GM23248 (cell line): ENCODE data around the gene MVB12B. TPM values are rescaled to one million over a fixed set of nuclear protein-coding genes. Genes with fewer than 3 reads are reported as not detected.

Experiments
- DNase-seq: peaks from one replicate; pipeline ENCODE4 v3.0.0-alpha.2; 2015
- H2AFZ ChIP-seq: fragments of 200-600 bp; sonication (generic); 2 replicates; pipeline ENCODE4 v1.6.1; 2016; ENCODE audit warnings: antibody characterized with exemption
- H3F3A ChIP-seq: fragments of 200-600 bp; sonication (generic); 2 replicates; pipeline ENCODE4 v1.6.1; 2016; ENCODE audit warnings: mild to moderate bottlenecking, antibody characterized with exemption, mixed run types; ENCODE audit not compliant: insufficient read depth
- H3K27ac ChIP-seq: fragments of 200-600 bp; sonication (generic); 2 replicates; pipeline ENCODE4 v1.5.1; 2016; ENCODE audit warnings: mild to moderate bottlenecking
- H3K27me3 ChIP-seq: fragments of 200-600 bp; sonication (generic); replicated peaks from 2 replicates; pipeline ENCODE4 v1.6.1; 2016; ENCODE audit warnings: mild to moderate bottlenecking; ENCODE audit not compliant: insufficient read depth
- H3K36me3 ChIP-seq: fragments of 200-600 bp; sonication (generic); 2 replicates; pipeline ENCODE4 v1.6.1; 2016; ENCODE audit warnings: low read depth, mild to moderate bottlenecking
- H3K4me1 ChIP-seq: fragments of 200-600 bp; sonication (generic); 2 replicates; pipeline ENCODE4 v1.6.1; 2016; ENCODE audit warnings: mild to moderate bottlenecking; ENCODE audit not compliant: insufficient read depth
- H3K4me2 ChIP-seq: fragments of 200-600 bp; sonication (generic); one replicate; pipeline ENCODE4 v1.6.1; 2016; ENCODE audit warnings: mild to moderate bottlenecking; ENCODE audit not compliant: unreplicated experiment
- H3K4me3 ChIP-seq: fragments of 200-600 bp; sonication (generic); 2 replicates; pipeline ENCODE4 v1.5.1; 2016; ENCODE audit warnings: mild to moderate bottlenecking
- H3K79me2 ChIP-seq: fragments of 200-600 bp; sonication (generic); 2 replicates; pipeline ENCODE4 v1.6.1; 2016; ENCODE audit warnings: mild to moderate bottlenecking; ENCODE audit not compliant: insufficient read depth
- H3K9ac ChIP-seq: fragments of 200-600 bp; sonication (generic); 2 replicates; pipeline ENCODE4 v1.6.1; 2016; ENCODE audit warnings: mild to moderate bottlenecking
- H3K9me2 ChIP-seq: fragments of 200-600 bp; sonication (generic); 2 replicates; pipeline ENCODE4 v1.6.1; 2016; ENCODE audit warnings: mixed run types, mild to moderate bottlenecking, moderate library complexity; ENCODE audit not compliant: insufficient read depth
- H3K9me3 ChIP-seq: fragments of 200-600 bp; sonication (generic); one replicate; pipeline ENCODE4 v1.6.1; 2017; ENCODE audit warnings: low read depth
- H4K20me1 ChIP-seq: fragments of 200-600 bp; sonication (generic); 2 replicates; pipeline ENCODE4 v1.6.0; 2016; ENCODE audit not compliant: insufficient read depth
- EZH2 ChIP-seq: fragments of 200-600 bp; sonication (generic); IDR thresholded peaks from 2 replicates; pipeline ENCODE4 v1.6.1; 2018; ENCODE audit warnings: antibody characterized with exemption, mild to moderate bottlenecking; ENCODE audit not compliant: insufficient read depth, poor library complexity, severe bottlenecking
- EZH2phosphoT487 ChIP-seq: fragments of 200-600 bp; sonication (generic); IDR thresholded peaks from 2 replicates; pipeline ENCODE4 v1.6.1; 2018; ENCODE audit warnings: antibody characterized with exemption, moderate library complexity, mild to moderate bottlenecking, low read depth; ENCODE audit not compliant: insufficient read depth
- WGBS, 2 experiments: methylation state at CpG; one replicate each; pipeline ENCODE4 v1.1.6; 2015 to 2017; ENCODE audit warnings: low lambda C conversion rate in 2 of 2, low coverage in 1 of 2; ENCODE audit errors: missing lambda C conversion rate in 2 of 2; 5-methylcytosine and 5-hydroxymethylcytosine counted together
- in situ Hi-C: fragments of 300-500 bp; cut with MboI; formaldehyde crosslinking; loops from 2 replicates; pipeline ENCODE4 v1.15.0; 2020
- polyA plus RNA-seq: library from polyadenylated mRNA; unstranded; fragments of >200 nt; fragmentation: Nextera tagmentation; extraction: Ambion mirVana; gene quantifications from 2 replicates; pipeline ENCODE4 v1.2.1, GENCODE V29; 2016
- total RNA-seq: library from RNA; depleted of rRNA; stranded (reverse); fragments of >200 nt; shearing (Covaris generic); gene quantifications from 2 replicates; pipeline ENCODE4 v1.2.3, GENCODE V29; 2014

The MVB12B gene
- total and polyA plus RNA-seq, 2 experiments from 2014 or later = 2.4 to 5.5 TPM

DNA sequence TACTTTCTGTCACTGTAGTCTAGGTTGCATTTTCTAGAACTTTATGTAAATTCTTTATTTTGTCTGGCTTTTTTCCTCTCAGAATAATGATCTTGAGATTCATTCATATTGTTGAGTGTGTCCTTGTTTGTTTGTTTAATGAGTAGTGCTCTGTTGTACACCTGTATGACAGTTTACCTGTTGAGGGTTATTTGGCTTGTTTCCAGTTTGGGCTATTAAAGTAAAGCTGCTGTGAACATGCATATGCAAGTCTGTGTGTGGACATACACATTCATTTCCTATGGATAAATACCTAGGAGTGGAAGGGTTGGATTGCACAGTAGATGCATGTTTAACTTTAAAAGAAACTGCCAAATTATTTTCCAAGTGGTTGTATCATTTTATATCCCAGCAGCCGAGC lies 30.4 kb downstream of the MVB12B start:
- in situ Hi-C loops = no loop called here
- Histone ChIP-seq H3K4me1 (no peaks in the 10 kb centered on the region), H3K36me3 (peaks cover 4% of the 10 kb centered on the region; the same call in 1 of the 2 replicates), H4K20me1 (no peaks in the 10 kb centered on the region), H3K27ac (no peak overlapping the region), H3K27me3 (no peaks in the 10 kb centered on the region), H3K4me3 (no peak overlapping the region), H3F3A (no peaks in the 10 kb centered on the region), H3K9ac (no peak overlapping the region), H3K4me2 (no peak overlapping the region), H3K9me3 (peaks cover 4% of the 10 kb centered on the region), H3K79me2 (peaks cover 5% of the 10 kb centered on the region; the same call in 1 of the 2 replicates), H3K9me2 (no peaks in the 10 kb centered on the region), H2AFZ (no peak overlapping the region)
- no peak for DNase-seq
- TF ChIP-seq EZH2 (no peak), EZH2phosphoT487 (no peak)
- 94 to 100% methylated on average over 1 of the region's 1 CpG for WGBS, 2 experiments

DNA sequence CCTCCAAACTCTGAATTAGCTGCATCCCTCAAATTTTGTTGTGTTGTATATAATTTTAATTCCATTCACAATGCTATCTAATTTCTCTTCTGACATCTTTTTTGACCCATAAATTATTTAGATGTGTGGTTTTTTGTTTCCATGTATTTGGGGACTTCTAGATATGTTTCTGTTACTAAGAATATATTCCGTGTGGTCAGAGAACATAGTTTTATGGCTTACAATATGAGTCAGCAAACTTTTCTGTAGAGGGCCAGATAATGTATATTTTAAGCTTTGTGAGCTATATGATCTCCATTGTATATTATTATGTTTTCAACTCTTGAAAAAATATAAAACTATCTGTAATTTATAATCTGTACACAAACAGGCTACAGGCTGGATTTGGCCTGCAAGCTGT lies 33.4 kb downstream of the MVB12B start:
- no peaks in the 10 kb centered on the region for H3K4me1 ChIP-seq
- WGBS, 2 experiments = 86 to 97% methylated on average over 1 of the region's 1 CpG
- H2AFZ ChIP-seq = no peak overlapping the region
- H3F3A ChIP-seq = no peaks in the 10 kb centered on the region
- no peak for TF ChIP-seq EZH2phosphoT487
- no peak for TF ChIP-seq EZH2
- H3K27ac ChIP-seq = no peak overlapping the region
- peaks cover 5% of the 10 kb centered on the region; the same call in 1 of the 2 replicates for H3K79me2 ChIP-seq
- H3K4me2 ChIP-seq = no peak overlapping the region
- peaks cover 4% of the 10 kb centered on the region for H3K36me3 ChIP-seq
- H3K4me3 ChIP-seq = no peak overlapping the region
- no peak overlapping the region for H3K9ac ChIP-seq
- H3K9me2 ChIP-seq = no peaks in the 10 kb centered on the region
- H3K27me3 ChIP-seq = no peaks in the 10 kb centered on the region
- no peaks in the 10 kb centered on the region for H4K20me1 ChIP-seq
- DNase-seq = no peak
- H3K9me3 ChIP-seq = peaks cover 4% of the 10 kb centered on the region
- in situ Hi-C loops = no loop called here

DNA sequence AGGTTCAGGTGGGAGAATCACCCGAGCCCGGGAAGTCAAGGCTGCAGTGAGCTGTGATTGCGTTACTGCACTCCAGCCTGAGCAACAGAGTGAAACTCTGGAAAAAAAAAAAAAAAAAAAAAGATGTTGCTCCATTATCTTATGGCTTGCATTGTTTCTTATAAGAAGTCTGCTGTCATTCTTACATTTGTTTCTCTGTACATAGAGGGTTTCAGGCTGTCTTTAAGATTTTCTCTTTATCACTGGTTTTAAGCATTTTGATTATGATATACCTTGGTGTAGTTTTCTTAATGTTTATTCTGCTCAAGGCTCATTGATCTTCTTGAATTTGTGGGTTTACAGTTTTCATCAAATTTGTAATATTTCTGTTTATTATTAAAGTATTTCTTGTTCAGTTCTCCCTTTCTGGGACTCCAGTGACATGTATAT lies 35.2 kb downstream of the MVB12B start:
- no peak overlapping the region for H2AFZ ChIP-seq
- H4K20me1 ChIP-seq = no peaks in the 10 kb centered on the region
- H3K4me1 ChIP-seq = 0 out of 2 replicates have a peak, but pooled peaks cover 3% of the 10 kb centered on the region
- H3K27me3 ChIP-seq = no peaks in the 10 kb centered on the region
- H3K27ac ChIP-seq = no peak overlapping the region
- peaks cover 4% of the 10 kb centered on the region for H3K9me3 ChIP-seq
- peak; percentile 23 for DNase-seq
- TF ChIP-seq EZH2 (no peak), EZH2phosphoT487 (no peak)
- H3F3A ChIP-seq = no peaks in the 10 kb centered on the region
- 78 to 81% methylated on average over 3 of the region's 3 CpGs for WGBS, 2 experiments
- H3K9me2 ChIP-seq = no peaks in the 10 kb centered on the region
- H3K4me2 ChIP-seq = no peak overlapping the region
- H3K36me3 ChIP-seq = peaks cover 4% of the 10 kb centered on the region
- H3K9ac ChIP-seq = no peak overlapping the region
- H3K4me3 ChIP-seq = no peak overlapping the region
- in situ Hi-C loops = no loop called here
- H3K79me2 ChIP-seq = peaks cover 5% of the 10 kb centered on the region; the same call in 1 of the 2 replicates

DNA sequence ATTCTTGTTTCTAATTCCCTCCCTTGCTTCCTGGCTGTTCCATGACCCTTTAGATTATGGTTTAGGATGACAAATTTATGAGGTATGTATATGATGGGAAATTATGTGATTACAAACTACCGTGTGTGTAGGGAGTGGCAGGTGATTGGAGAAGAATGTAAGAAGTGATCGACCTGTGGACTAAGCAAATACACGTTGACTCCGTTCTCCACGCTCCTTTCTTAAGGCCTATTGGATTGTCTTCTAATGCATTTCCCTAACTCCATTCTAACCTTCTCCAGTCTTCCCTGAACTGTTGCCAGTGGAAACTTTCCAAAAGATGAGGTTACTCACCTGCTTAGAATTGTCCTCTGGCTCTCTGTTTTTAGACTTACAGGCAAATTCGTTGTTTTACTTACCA lies 36.6 kb downstream of the MVB12B start:
- no peak overlapping the region for H2AFZ ChIP-seq
- H3K9me2 ChIP-seq = no peaks in the 10 kb centered on the region
- H3K4me2 ChIP-seq = no peak overlapping the region
- no peaks in the 10 kb centered on the region for H4K20me1 ChIP-seq
- no peaks in the 10 kb centered on the region for H3F3A ChIP-seq
- H3K27me3 ChIP-seq = no peaks in the 10 kb centered on the region
- peaks cover 4% of the 10 kb centered on the region for H3K36me3 ChIP-seq
- H3K27ac ChIP-seq = no peak overlapping the region
- WGBS, 2 experiments = 93 to 96% methylated on average over 6 of the region's 6 CpGs
- DNase-seq = no peak
- H3K4me3 ChIP-seq = no peak overlapping the region
- H3K79me2 ChIP-seq = peaks cover 5% of the 10 kb centered on the region; the same call in 1 of the 2 replicates
- H3K9me3 ChIP-seq = peaks cover 4% of the 10 kb centered on the region
- in situ Hi-C loops = no loop called here
- no peak overlapping the region for H3K9ac ChIP-seq
- 0 out of 2 replicates have a peak, but pooled peaks cover 3% of the 10 kb centered on the region for H3K4me1 ChIP-seq
- TF ChIP-seq EZH2phosphoT487 (no peak), EZH2 (no peak)
